Activated naive CD4-positive, alpha-beta T cell (primary cell): ENCODE measurements around the gene ZNF280D.
"Not testable (repeated sequence)": the region's sequence is repeated elsewhere in the genome, so short reads cannot be mapped to it uniquely, and the experiment has no call there.

ENCODE experiments used
- DNase-seq, 4 experiments: peaks; one replicate each; lab custom pipeline; 2025; lab: John Stamatoyannopoulos, UW

ZNF280D gene, protein sequence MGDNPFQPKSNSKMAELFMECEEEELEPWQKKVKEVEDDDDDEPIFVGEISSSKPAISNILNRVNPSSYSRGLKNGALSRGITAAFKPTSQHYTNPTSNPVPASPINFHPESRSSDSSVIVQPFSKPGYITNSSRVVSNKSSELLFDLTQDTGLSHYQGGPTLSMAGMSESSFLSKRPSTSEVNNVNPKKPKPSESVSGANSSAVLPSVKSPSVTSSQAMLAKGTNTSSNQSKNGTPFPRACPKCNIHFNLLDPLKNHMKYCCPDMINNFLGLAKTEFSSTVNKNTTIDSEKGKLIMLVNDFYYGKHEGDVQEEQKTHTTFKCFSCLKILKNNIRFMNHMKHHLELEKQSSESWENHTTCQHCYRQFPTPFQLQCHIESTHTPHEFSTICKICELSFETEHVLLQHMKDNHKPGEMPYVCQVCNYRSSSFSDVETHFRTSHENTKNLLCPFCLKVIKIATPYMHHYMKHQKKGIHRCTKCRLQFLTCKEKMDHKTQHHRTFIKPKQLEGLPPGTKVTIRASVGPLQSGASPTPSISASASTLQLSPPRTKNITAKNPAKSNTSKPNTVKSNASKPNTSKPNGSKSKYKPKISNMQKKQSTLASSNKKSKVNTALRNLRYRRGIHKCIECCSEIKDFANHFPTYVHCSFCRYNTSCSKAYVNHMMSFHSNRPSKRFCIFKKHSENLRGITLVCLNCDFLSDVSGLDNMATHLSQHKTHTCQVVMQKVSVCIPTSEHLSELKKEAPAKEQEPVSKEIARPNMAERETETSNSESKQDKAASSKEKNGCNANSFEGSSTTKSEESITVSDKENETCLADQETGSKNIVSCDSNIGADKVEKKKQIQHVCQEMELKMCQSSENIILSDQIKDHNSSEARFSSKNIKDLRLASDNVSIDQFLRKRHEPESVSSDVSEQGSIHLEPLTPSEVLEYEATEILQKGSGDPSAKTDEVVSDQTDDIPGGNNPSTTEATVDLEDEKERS

DNA sequence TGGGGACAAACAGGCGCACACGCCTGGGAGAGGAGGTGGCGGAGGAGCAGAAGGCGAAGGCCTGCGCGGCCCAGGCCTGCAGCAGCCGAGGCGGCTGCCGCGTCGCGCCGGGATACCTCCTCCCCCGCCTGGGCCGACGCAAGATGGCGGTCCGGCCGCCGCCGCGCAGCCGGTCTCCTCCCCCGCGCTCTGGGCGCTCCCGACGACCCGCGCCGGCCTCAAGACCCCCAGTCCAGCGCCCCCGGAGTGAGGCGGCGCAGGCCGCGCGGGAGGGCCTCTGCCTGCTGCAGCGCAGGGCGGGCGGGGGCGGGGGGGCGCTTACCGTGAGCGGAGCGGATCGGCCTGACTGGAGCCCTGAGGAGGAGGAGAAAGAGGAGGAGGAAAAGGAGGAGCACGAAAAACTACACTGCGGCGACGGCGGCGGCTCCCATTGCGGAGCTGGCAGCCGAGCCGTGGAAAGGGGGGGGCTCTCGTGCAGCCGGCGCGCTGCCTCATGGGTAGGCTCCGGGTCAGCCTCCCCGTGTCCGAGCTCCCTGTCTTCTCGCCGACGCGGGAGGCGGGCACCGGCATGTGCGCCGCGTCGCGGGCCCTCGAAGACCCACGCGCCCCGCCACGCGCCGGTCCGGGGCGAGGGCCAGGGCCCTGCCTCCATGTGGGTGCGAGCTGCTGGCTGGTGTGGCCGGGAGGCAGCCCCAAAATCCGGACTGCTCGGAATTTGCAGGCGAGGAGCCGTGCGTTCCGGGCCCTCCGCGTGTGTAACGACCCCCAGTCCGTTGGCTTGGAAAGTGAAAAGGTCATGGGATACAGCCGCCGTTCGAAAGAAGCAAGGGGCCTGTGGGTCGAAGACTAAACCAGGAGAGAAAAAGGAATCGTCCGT lies at the start of gene ZNF280D:
Gene ZNF280D (minus strand): TSS at position 374 of the 877 bp plus-strand sequence. CDS start 26,400 bp downstream, outside the sequence.
- DNase-seq, result peak; percentile 43 to 71 (median 46)

DNA sequence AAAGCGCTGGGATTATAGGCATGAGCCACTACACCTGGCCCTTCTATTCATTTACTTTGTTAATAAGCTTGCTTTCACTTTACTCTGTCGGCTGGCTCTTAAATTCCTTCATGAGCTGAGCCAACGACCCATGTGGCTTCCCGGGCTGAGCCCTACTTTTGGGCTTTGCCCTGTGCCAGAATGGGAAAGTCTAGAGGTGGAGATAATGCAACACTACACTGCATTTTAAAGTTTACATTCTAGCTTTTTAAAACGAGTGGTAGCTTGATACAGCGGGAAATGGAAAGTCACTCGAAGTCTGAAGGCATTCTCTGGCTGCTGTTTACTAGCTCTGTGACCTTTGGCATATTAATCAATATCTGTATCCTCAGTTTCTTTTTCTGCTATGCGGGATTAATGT lies 49.0 kb upstream of the ZNF280D start:
- DNase-seq, result no peak

DNA sequence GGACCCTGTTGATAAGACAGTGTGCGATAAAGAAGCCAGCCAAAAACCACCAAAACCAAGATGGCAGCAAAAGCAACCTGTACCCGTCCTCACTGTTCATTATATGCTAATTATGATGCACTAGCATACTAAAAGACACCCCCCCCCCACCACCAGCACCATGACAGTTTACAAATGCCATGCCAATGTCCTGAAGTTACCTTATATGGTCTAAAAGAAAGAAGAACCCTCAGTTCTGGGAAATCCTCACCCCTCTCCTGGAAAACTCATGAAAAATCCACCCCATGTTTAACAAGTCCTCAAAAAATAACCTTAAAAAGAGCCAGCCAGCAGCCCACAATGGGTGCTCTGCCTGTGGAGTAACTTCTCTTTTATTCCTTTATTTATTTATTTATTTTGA lies 48.4 kb upstream of the ZNF280D start:
- no peak for DNase-seq

DNA sequence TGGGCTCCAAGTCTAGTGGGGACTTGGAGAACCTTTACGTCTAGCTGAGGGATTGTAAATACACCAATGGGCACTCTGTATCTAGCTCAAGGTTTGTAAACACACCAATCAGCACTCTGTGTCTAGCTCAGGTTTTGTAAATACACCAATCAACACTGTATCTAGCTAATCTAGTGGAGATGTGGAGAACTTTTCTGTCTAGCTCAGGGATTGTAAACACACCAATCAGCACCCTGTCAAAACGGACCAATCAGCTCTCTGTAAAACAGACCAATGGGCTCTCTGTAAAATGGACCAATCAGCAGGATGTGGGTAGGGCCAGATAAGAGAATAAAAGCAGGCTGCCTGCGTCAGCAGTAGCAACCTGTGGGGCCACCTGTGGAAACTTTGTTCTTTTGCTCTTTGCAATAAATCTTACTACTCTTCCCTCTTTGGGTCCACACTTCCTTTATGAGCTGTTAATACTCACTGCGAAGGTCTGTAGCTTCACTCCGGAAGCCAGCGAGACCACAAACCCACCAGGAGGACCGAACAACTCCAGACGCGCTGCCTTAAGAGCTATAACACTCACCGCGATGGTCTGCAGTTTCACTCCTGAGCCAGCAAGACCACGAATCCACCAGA lies 46.9 kb upstream of the ZNF280D start:
- DNase-seq, result not testable (repeated sequence)

DNA sequence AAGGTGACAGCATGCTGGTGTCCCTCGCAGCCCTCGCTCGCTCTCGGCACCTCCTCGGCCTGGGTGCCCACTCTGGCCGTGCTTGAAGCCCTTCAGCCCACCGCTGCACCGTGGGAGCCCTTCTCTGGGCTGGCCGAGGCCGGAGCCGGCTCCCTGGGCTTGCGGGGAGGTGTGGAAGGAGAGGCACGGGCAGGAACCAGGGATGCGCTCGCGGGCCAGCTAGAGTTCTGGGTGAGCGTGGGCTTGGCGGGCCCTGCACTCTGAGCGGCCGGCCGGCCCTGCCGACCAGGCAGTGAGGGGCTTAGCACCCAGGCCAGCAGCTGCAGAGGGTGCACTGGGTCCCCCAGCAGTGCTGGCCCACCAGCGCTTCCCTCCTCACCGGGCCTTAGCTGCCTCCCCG lies 46.1 kb upstream of the ZNF280D start:
- not testable (repeated sequence) for DNase-seq

DNA sequence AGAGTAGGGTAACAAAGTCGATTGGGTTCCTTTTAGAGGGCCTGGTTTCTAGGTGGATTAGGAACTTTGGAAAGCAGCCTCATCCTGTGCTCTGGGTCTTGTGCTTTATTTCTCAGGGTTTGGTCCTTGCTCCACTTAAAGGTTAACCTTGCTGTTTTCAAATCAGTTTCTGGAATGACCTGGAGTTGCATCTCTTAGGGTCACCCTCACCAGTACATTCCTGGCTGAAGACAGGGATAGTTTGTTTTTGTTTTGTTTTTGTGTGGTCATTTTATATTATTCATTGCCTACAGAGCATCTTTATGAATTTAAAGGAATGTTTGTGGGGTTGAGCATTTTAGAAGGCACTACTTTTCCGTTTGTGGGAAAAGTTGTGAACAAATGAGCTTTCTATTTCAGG lies 45.5 kb upstream of the ZNF280D start:
- no peak for DNase-seq

DNA sequence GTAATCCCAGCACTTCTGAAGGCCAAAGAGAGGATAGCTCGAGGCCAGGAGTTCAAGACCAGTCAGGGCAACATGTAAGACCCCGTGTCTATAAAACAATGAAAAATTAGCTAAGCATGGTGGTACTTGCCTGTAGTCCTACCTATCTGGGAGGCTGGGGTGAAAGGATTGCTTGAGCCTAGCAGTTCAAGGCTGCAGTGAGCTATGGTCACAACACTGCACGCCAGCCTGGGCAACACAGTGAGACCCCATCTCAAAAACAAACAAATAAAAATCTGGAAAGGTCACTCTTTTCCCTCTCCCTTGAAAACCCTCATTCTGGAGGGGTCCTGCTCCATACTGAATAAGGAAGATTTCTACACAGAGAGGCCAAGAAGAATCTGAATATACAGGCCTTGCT lies 43.5 kb upstream of the ZNF280D start:
- no peak for DNase-seq

DNA sequence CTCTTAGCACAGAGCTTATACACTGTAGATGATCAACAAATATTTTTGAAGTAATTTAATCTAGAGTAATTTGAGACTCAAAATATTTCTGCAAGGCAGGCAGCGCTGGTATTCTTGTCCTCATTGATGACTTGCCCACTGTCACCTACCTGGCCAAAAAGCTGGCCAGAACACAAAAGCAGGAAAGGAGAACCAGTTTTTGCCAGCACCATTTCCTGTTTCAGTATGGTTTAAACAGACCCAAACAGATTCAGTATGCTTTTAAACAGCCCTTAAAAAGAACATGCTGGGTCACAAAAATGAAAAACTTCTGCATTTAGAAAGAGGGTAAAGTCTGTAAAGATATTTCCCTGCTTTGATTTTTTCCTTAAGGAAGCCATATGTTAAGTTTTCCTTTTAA lies 42.3 kb upstream of the ZNF280D start:
- DNase-seq, result no peak

DNA sequence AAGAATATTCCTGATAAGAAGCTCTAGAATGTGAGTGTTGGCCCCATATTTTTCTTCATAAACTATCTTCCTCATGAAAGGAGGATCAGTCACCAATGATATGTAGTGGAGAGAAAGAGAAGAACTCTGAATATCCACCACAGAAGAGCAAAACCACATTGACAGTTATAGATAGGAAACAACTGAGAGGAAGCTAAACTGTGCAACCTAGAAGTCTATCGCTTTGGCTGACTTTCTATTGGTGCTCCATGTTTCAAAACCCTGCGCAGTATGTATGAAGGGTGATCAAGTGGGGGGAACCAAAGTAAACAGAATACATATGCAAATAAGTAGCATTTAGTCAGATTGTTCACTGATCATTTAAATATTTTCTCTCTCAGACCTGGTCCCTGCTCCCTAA lies 41.0 kb upstream of the ZNF280D start:
- DNase-seq, result no peak

DNA sequence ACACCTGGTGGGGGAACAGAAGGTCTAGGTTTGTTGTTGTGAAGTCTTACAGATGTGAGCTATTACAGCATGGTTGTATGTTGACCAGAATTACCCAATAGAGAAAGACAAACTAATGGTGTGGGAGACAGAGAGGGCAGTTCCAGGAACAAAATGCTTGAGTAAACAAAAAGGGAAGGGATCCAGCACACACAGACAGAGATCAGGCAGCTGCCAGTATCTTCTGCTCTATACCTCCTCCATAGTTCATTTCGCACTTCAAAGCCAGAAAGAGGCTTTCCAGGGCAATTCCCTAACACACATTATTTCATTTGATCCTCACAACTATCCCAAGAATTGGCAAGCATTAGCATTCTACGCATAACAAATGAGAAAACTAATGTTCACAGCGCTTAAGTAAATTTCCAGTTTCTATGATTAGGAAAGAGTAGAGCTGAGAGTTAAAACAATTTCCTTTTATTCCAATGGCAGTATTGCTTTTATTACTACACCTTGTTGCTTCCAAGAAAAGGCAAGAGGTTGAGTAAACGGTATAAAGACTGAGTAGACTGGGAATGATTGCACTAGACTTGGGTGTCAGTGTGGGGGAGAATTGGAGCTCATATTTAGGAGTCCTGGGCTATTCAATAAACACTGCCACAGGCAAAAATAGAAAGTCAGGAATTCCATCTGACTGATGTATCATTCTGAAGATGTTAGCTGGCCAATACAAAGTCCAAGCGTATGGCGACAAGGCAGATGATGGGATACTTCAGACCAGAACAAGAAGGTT lies 39.7 kb upstream of the ZNF280D start:
- DNase-seq, result no peak

DNA sequence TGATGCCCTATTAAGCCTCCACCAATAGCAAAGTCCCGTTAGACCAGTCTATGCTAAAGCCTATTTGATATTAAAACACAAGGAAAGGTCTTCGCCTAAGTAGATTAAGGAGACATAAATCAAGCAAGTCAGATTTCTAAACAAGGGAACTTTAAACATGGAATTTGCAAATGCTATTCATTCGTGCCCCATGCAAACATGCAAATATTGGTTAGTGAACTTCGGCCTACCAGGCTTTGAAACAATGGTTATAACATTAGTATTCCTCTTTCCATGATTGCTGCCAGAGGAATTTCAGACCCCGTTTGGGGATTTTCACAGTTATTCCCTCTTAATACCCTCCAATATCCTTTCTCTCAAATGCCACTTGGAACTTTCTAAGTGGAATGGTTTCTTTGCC lies 36.9 kb upstream of the ZNF280D start:
- no peak for DNase-seq

DNA sequence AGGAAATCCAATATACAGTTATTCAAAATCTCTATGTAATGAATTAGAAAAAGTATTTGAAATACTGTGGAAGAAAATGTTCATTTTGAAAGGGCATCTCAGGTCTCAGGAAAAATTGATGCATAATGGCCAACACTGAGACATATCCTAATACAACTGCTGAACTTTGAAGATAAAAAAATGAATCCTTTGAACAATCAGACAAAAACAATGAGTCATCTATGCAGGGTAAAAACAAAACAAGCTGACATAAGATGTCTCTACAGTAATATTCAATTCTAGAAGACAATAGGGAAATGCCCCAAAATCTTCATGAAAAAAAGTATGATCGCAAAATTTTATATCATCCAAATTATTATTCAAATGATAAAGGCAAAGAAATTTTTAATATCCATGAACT lies 34.0 kb upstream of the ZNF280D start:
- no peak for DNase-seq

DNA sequence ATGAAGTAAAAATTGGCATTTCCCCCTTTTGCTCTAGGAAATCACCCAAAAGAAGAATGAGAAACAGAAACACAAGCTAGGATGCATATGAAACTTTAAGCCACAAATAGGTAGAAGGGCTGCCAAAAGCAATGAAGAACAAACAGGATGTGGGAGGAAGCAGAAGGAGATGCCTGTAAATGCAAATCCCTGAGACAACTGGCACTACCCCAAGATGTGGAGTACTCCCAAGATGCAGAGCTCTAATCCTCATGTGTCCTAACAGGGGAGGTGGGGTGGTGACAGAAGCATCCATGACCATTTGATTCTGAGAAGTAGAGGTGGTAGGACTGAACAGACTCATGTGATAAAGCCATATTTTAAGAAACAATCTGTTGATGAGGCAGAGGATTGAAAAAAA lies 31.9 kb upstream of the ZNF280D start:
- no peak for DNase-seq

DNA sequence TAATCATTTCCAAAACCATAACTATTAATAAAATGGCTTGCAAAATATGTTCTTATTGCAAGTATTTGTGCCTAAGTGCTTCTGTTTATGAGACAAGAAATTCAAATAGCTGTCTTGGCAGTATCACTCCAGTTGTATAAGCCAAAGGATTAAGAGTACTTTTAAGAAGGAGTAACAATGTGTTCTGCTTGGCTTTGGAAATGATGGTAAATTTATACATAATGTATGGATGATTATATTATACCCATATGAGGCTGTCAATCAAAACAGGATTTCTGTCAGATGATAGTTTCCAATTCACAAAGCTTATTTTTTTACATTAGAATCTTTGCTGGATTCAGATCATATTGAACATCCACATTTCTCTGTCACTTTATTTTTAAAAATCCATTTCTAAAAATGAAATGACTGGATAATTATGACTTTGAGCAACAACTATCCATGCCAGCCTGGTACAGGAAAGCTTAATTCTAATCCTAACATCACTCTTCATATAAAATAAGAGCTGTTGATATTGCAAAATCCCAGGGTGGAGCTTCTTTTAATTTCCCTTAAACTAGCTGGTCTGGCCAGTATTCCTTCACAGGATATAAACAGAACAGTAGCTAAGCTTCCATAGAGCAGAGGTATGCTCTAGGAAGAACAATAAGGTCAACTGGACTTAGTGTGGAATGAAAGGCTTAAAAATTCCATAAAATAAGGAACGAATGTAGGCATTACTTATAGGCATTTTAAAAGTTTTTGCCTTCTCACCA lies 30.0 kb upstream of the ZNF280D start:
- DNase-seq, result no peak

DNA sequence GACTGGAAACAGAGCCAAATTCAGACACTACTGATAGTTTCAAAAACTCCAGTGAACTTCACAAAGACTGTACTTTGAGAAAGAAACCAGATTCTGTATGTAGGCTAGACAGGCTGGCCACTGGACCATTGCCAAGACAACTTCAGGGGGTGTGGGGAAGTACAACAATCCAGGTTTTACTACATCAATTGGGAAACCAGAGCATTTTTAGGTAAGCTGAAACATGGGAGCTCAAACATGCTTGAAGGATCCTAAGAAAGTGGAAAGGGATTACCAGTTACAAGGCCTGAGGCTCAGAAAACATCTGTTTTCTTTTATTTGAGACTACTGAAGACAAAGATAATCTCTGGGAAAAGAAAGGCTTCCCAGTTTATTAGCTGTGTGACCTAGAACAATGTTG lies 26.9 kb upstream of the ZNF280D start:
- no peak for DNase-seq

DNA sequence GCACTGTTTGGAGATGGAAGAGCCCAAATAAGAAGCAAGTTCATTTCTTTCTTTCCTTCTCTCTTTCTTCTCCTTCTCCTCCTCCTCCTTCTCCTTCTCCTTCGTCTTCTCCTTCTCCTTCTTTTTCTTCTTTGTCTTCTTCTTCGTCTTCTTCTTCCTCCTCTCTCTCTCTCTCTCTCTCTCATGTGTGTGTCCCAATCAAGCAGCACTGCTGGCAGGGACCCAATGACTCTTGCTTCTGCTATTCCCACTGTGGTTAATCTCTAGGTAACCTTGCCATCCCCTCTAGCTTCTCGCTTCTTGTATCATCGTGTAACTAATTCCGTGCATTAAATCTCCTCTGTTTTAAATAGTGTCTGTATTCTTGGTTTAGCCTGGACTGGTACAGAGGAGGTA lies 26.1 kb upstream of the ZNF280D start:
- no peak for DNase-seq

DNA sequence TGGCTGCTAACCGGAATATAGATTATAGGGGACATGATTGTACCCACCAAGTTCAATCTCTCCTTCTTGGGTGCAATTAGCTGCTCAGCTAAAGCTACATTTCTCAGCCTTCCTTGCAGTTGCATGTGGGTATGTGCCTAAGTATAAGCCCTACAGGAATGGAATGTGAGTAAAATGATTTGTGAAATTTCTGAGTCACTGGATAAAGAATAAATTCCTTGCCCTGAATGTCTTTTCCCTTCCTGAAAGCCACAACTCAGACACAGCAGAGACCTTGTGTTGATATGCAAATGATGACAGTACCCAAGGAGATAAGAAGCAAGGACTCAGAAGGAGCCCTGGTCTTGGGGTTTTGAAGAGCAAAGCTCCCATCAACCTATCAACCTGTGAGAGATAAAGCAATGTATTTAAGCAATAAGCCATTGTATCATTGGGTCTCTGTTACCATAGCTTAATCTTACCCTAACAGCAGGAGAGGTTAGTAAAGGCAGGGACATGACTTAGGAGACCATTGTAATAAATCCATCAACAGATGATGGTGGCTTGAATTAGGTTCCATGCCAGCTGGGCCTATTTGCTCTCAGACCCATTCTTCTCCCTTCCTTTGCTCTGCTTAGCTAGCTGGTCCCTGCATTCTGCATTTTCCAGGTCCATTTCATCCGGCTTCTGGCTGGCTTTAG lies 25.6 kb upstream of the ZNF280D start:
- no peak for DNase-seq

DNA sequence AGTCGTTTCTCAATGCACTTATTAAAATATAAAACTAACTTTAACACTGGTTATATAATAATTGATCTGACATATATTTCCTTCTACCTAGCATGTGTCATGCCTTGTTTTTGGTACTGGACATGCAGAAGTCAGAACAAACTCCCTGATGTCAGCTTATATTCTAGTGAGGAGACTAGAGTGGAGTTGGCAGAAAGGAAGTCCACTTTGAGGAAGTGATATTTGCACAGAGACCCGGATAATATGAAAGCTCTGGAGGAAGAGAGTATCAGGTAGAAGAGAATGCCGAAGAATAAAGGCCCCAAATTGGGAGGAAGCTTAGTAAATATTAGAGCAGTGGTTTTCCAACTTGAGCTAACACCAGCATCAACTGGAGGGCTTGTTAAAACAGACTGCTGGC lies 24.6 kb upstream of the ZNF280D start:
- no peak for DNase-seq

DNA sequence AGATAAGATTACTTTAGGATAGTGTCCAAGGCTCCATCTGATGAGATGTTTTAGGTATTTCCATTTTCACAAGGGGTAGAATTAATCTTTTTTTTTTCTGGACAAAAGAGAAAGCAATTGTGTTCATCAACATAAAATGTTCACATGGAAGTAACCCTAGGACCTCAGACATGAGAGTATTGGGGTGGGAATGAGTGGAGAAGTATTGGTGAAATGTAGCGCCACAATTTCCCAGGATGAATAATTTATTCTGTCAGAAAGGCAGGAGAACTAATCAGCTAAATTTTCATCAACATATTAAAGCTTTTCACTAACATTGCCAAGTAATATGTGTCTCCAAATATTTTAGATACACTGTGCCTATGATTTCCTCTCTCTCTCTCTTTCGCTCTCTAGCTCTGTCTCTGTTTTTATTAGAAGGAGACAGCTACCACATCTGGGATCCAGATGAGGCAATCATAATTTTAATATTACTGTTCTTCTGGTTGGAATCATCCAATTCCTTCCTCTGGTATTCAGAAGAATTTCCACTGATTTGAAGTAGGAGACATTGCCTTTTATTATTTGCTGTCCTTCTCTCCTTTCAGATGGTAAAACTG lies 21.6 kb upstream of the ZNF280D start:
- DNase-seq, result no peak
